HepG2 (cell line): ENCODE data around the gene ANO9. TPM values are rescaled to one million over a fixed set of nuclear protein-coding genes. Genes with fewer than 3 reads are reported as not detected.

Experiments
- ATAC-seq: fragments of 200-7000 bp; cut with Tn5 transposase; 3 replicates; pipeline ENCODE4 v1.9.1; 2020; ENCODE audit warnings: mild to moderate bottlenecking, moderate library complexity
- BruUV-seq: library from RNA; stranded (reverse); fragments of 400-500 nt; replicated peaks from 2 replicates; lab custom pipeline; 2021; lab: Mats Ljungman, UMichigan
- CTCF ChIA-PET: fragments of 300-600 bp; formaldehyde crosslinking; extraction: SDS; loops from one replicate; lab custom pipeline; 2021; ENCODE audit warnings: low total read pairs, inconsistent platforms, low intra/inter-chr PET ratio; lab: Yijun Ruan, JAX
- POLR2A ChIA-PET: fragments of 350-600 bp; sonication (Branson Sonifier 250); formaldehyde crosslinking; loops from one replicate; lab custom pipeline; 2020; ENCODE audit warnings: antibody characterized with exemption, inconsistent platforms; lab: Yijun Ruan, JAX
- DNase-seq: peaks from one replicate; pipeline ENCODE4 v3.0.0-alpha.2; 2015; ENCODE audit warnings: low spot score
- FAIRE-seq: peaks from 3 replicates; lab custom pipeline; 2011; peaks lifted over from hg19 to GRCh38; lab: Jason Lieb, UNC
- H2AFZ ChIP-seq: one replicate; pipeline ENCODE4 v1.6.1; 2011; ENCODE audit warnings: low read length, inconsistent platforms
- H3K27ac ChIP-seq: fragments of 300-600 bp; 3 replicates; pipeline ENCODE4 v1.8.0; 2011; ENCODE audit warnings: mixed run types, mild to moderate bottlenecking, mixed read lengths, low read length, inconsistent platforms; ENCODE audit not compliant: insufficient read depth; ENCODE audit errors: extremely low read length
- H3K27me3 ChIP-seq, 2 experiments: fragments of 200-600 bp in 1 of 2; 2 replicates in 1 of 2; 3 replicates in 1 of 2; pipeline versions ENCODE4 v1.6.0 to v1.8.0; 2011; ENCODE audit warnings: low read length in 2 of 2, mild to moderate bottlenecking in 2 of 2, moderate library complexity in 2 of 2, inconsistent platforms in 1 of 2; ENCODE audit not compliant: insufficient read depth in 2 of 2, control insufficient read depth in 1 of 2
- H3K36me3 ChIP-seq, 2 experiments: fragments of 200-600 bp in 1 of 2; replicated peaks in 1 of 2; 2 replicates in 1 of 2; 3 replicates in 1 of 2; pipeline versions ENCODE4 v1.5.1 to v1.8.0; 2011; ENCODE audit warnings: low read length in 2 of 2, inconsistent platforms in 1 of 2; ENCODE audit not compliant: insufficient read depth in 2 of 2, control insufficient read depth in 1 of 2
- H3K4me1 ChIP-seq: 2 replicates; pipeline ENCODE4 v1.5.1; 2012; ENCODE audit warnings: low read length, inconsistent platforms; ENCODE audit not compliant: insufficient read depth
- H3K4me2 ChIP-seq: 2 replicates; pipeline ENCODE4 v1.6.0; 2011; ENCODE audit warnings: low read depth, low read length, inconsistent platforms
- H3K4me3 ChIP-seq, 3 experiments: fragments of 200-600 bp in 1 of 3; sonication (generic), shearing (Covaris generic) in 1 of 3; replicated peaks in 1 of 3; 2 replicates each; pipeline ENCODE4 v1.5.1; 2011 to 2016; ENCODE audit warnings: low read length in 3 of 3, inconsistent platforms in 2 of 3, low read depth in 2 of 3, mild to moderate bottlenecking in 2 of 3, control low read depth in 1 of 3, mixed read lengths in 1 of 3; ENCODE audit not compliant: insufficient read depth in 1 of 3
- H3K79me2 ChIP-seq: one replicate; pipeline ENCODE4 v1.6.1; 2011; ENCODE audit warnings: low read length, inconsistent platforms; ENCODE audit not compliant: insufficient read depth
- H3K9ac ChIP-seq: 2 replicates; pipeline ENCODE4 v1.6.0; 2011; ENCODE audit warnings: mild to moderate bottlenecking, low read depth, low read length, inconsistent platforms; ENCODE audit not compliant: insufficient read depth
- H3K9me3 ChIP-seq: 2 replicates; pipeline ENCODE4 v1.5.1; 2012; ENCODE audit warnings: mild to moderate bottlenecking, low read length
- H4K20me1 ChIP-seq: 2 replicates; pipeline ENCODE4 v1.6.0; 2011; ENCODE audit warnings: inconsistent platforms, mild to moderate bottlenecking, low read length, moderate library complexity; ENCODE audit not compliant: insufficient read depth
- AFF4 ChIP-seq: sonication (generic); formaldehyde crosslinking; IDR thresholded peaks from 2 replicates; pipeline ENCODE4 v1.4.0; 2020; ENCODE audit warnings: missing genetic modification reagents
- EHMT2 ChIP-seq: fragments of 200-600 bp; sonication (generic); IDR thresholded peaks from 2 replicates; pipeline ENCODE4 v1.7.0; 2017; ENCODE audit warnings: antibody characterized with exemption, low read depth, low read length, borderline replicate concordance
- HDAC6 ChIP-seq: fragments of 200-600 bp; sonication (generic); IDR thresholded peaks from 2 replicates; pipeline ENCODE4 v1.7.0; 2017; ENCODE audit warnings: mild to moderate bottlenecking, antibody characterized with exemption, low read length, low read depth
- HHEX ChIP-seq: IDR thresholded peaks from 2 replicates; pipeline ENCODE4 v1.6.1; 2016; ENCODE audit warnings: control low read depth
- KDM4B ChIP-seq: sonication (generic); formaldehyde crosslinking; IDR thresholded peaks from 2 replicates; pipeline ENCODE4 v1.4.0; 2020; ENCODE audit warnings: missing genetic modification reagents
- MED13 ChIP-seq: sonication (generic); formaldehyde crosslinking; IDR thresholded peaks from 2 replicates; pipeline ENCODE4 v1.5.0; 2020; ENCODE audit warnings: missing genetic modification reagents
- MYNN ChIP-seq: sonication (generic); formaldehyde crosslinking; IDR thresholded peaks from 2 replicates; pipeline ENCODE4 v1.4.0; 2020; ENCODE audit warnings: mild to moderate bottlenecking, low read depth, missing genetic modification reagents
- RBAK ChIP-seq: sonication (generic); formaldehyde crosslinking; IDR thresholded peaks from 2 replicates; pipeline ENCODE4 v1.5.1; 2020; ENCODE audit warnings: mild to moderate bottlenecking, missing genetic modification reagents
- SMAD9 ChIP-seq: sonication (generic); formaldehyde crosslinking; IDR thresholded peaks from 2 replicates; pipeline ENCODE4 v1.5.1; 2020; ENCODE audit warnings: mild to moderate bottlenecking, missing genetic modification reagents
- XBP1 ChIP-seq: sonication (generic); formaldehyde crosslinking; IDR thresholded peaks from 2 replicates; pipeline ENCODE4 v1.5.0; 2020; ENCODE audit warnings: missing genetic modification reagents
- ZBTB42 ChIP-seq: sonication (generic); formaldehyde crosslinking; IDR thresholded peaks from 2 replicates; pipeline ENCODE4 v1.5.0; 2020; ENCODE audit warnings: mild to moderate bottlenecking, missing genetic modification reagents
- ZMAT3 ChIP-seq: sonication (generic); formaldehyde crosslinking; conservative IDR thresholded peaks from 2 replicates; pipeline ENCODE4 v1.7.0; 2021; ENCODE audit warnings: missing genetic modification reagents
- ZMAT5 ChIP-seq: sonication (generic); formaldehyde crosslinking; IDR thresholded peaks from 2 replicates; pipeline ENCODE4 v1.5.0; 2020; ENCODE audit warnings: mild to moderate bottlenecking, low read depth, missing genetic modification reagents, borderline replicate concordance
- ZNF253 ChIP-seq: sonication (generic); formaldehyde crosslinking; IDR thresholded peaks from 2 replicates; pipeline ENCODE4 v1.8.0; 2022; ENCODE audit warnings: mild to moderate bottlenecking, missing genetic modification reagents, borderline replicate concordance
- ZNF496 ChIP-seq: sonication (generic); formaldehyde crosslinking; IDR thresholded peaks from 2 replicates; pipeline ENCODE4 v1.8.1; 2023; ENCODE audit warnings: mild to moderate bottlenecking, moderate library complexity, missing genetic modification reagents; ENCODE audit not compliant: insufficient replicate concordance
- ZNF724P ChIP-seq: sonication (generic); formaldehyde crosslinking; IDR thresholded peaks from 2 replicates; pipeline ENCODE4 v1.8.0; 2022; ENCODE audit warnings: missing genetic modification reagents, borderline replicate concordance
- ZNF891 ChIP-seq: sonication (generic); formaldehyde crosslinking; IDR thresholded peaks from 2 replicates; pipeline ENCODE4 v1.5.0; 2020; ENCODE audit warnings: mild to moderate bottlenecking, missing genetic modification reagents
- WGBS: methylation state at CpG from one replicate; pipeline ENCODE4 v1.1.6; 2017; ENCODE audit warnings: low lambda C conversion rate; 5-methylcytosine and 5-hydroxymethylcytosine counted together
- in situ Hi-C: cut with HindIII; loops from 2 replicates; pipeline ENCODE4 v1.10.0; 2017; ENCODE audit warnings: low pct_unique_long_range_greater_than_20kb; ENCODE audit not compliant: extremely low pct_ligation_motif_present
- intact Hi-C: fragments of 100-400 bp; cut with micrococcal nuclease; formaldehyde crosslinking; loops from one replicate; pipeline ENCODE4 v1.10.0; 2022; ENCODE audit not compliant: unreplicated experiment
- polyA plus RNA-seq, 8 experiments: library from polyadenylated mRNA; depleted of rRNA in 3 of 8; stranded (reverse) in 7 of 8; unstranded in 1 of 8; fragments of >200 nt; fragmentation: Illumina TruSeq in 4 of 8; extraction: Trizol in 4 of 8; gene quantifications; 2 replicates each; pipeline versions ENCODE4 v1.2.1 to v1.2.3, GENCODE V29; 2011 to 2016; ENCODE audit warnings: low read depth in 4 of 8, missing spikeins in 1 of 8, mixed read lengths in 1 of 8; ENCODE audit not compliant: insufficient read depth in 1 of 8
- total RNA-seq, 5 experiments: library from RNA; depleted of rRNA; stranded (reverse); fragments of >200 nt; fragmentation: Illumina TruSeq; extraction: Trizol; gene quantifications; 2 replicates each; pipeline ENCODE4 v1.2.3, GENCODE V29; 2016; ENCODE audit warnings: low read depth in 1 of 5
- TF ChIP-seq, protein P1 (sequence below): sonication (generic); formaldehyde crosslinking; IDR thresholded peaks from 2 replicates; pipeline ENCODE4 v1.8.0; 2022; ENCODE audit warnings: low read depth, missing genetic modification reagents

The ANO9 gene
- total and polyA plus RNA-seq, 2 of the 13 experiments (the other 11 are each of a cell fraction or from before 2014, with no cell fraction given) = 8.9 to 14.3 TPM

DNA sequence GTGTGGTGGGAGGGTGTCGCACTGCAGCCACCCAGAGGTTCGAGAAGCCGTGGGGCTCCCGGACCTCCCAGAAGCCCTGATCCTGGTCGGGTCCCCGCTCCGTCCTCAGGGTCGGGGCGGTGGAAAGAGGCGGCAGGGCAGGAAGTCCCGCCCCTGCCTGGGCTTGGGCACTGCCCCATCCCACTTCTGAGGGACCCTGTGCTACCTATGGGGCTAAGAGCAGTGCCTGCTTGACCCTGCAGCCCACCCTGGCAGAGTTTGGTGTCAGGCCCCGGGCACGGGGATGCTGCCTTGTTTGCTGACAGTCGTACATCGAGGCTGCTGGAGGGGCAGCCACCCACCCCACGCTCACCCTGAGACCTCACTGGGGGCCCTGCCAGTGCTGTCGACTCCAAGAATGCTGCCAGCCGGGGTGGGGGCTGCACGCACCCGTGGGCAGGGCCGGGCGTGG is 45.8 kb upstream of the ANO9 start (continued):
- no peak for TF ChIP-seq AFF4 (CRISPR knock-in tag)
- no peak for TF ChIP-seq MED13
- TF ChIP-seq ZMAT5 (CRISPR knock-in tag) = no peak

DNA sequence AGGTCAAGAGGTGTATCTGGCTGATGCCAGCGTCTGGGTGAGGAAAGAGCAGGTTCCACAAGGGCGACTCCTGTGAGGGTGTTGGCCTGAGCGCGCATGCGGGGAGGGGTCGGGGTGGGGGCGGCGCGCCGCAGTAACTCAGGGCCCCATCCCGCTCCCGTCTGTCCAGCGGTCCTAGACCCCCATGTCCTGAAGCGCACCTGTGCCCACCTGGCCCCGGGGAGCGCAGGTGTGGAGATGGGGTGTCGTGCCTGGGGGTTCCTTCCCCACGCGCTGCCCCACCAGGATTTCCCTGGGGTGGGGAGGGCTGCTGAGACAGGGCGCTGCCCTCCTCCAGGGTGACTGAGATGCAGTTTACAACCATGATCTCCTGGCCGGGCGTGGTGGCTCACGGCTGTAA is 44.4 kb upstream of the ANO9 start:
- H3K4me2 ChIP-seq = no peak overlapping the region
- H3K4me1 ChIP-seq = no peaks in the 10 kb centered on the region
- in situ Hi-C loops (no loop called here), intact Hi-C loops (no loop called here)
- no peak overlapping the region for H2AFZ ChIP-seq
- H3K4me3 ChIP-seq = no peak overlapping the region
- ATAC-seq (no peak), DNase-seq (no peak), FAIRE-seq (no peak)
- POLR2A ChIA-PET = no interaction called here
- no TSS peak for BruUV-seq
- CTCF ChIA-PET = no interaction called here
- H3K79me2 ChIP-seq = peaks cover 5% of the 10 kb centered on the region
- no peak overlapping the region for H3K9ac ChIP-seq
- no peaks in the 10 kb centered on the region for H3K27me3 ChIP-seq
- H3K27ac ChIP-seq = no peak overlapping the region
- no peaks in the 10 kb centered on the region for H3K9me3 ChIP-seq
- peaks cover 5 to 11% of the 10 kb centered on the region in 2 experiments; a peak in 1 of 5 replicates for H3K36me3 ChIP-seq
- TF ChIP-seq XBP1 = no peak
- no peak for TF ChIP-seq KDM4B (CRISPR knock-in tag)
- TF ChIP-seq, protein P1, sequence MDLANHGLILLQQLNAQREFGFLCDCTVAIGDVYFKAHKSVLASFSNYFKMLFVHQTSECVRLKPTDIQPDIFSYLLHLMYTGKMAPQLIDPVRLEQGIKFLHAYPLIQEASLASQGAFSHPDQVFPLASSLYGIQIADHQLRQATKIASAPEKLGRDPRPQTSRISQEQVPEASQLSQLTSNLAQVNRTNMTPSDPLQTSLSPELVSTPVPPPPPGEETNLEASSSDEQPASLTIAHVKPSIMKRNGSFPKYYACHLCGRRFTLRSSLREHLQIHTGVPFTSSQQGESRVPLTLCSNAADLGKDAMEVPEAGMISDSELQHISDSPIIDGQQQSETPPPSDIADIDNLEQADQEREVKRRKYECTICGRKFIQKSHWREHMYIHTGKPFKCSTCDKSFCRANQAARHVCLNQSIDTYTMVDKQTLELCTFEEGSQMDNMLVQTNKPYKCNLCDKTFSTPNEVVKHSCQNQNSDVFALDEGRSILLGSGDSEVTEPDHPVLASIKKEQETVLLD (CRISPR knock-in tag) = no peak
- no peak for TF ChIP-seq ZNF496 (CRISPR knock-in tag)
- no peak for TF ChIP-seq ZBTB42
- no peak for TF ChIP-seq ZNF891 (CRISPR knock-in tag)
- TF ChIP-seq ZNF253 (CRISPR knock-in tag) = no peak
- TF ChIP-seq RBAK = no peak
- TF ChIP-seq HHEX (CRISPR knock-in tag) = no peak
- TF ChIP-seq EHMT2 = no peak
- no peak for TF ChIP-seq ZNF724P
- TF ChIP-seq SMAD9 = no peak
- TF ChIP-seq ZMAT3 = no peak
- no peak for TF ChIP-seq HDAC6
- no peak for TF ChIP-seq MYNN (CRISPR knock-in tag)
- 97% methylated on average over 15 of the region's 23 CpGs for whole genome bisulfite sequencing
- H4K20me1 ChIP-seq = no peaks in the 10 kb centered on the region
